ENCODE measurements around the gene DNAI2. TPM values are rescaled to one million over a fixed set of nuclear protein-coding genes. Genes with fewer than 3 reads are reported as not detected.

Gene DNAI2
- total and polyA plus RNA-seq, 9 of the 15 experiments (the other 6 are each of a cell fraction or from before 2014, with no cell fraction given) = not detected

- TF ChIP-seq FOXP4 (CRISPR knock-in tag; IDR thresholded peaks at IDR 0.05; ENCODE audit: borderline replicate concordance) = no peak
- no peak for TF ChIP-seq ZKSCAN1 (IDR thresholded peaks at IDR 0.05; ENCODE audit: low read depth, low read length)
- TF ChIP-seq ZNF644 (tag; IDR thresholded peaks at IDR 0.05; ENCODE audit: low read depth) = no peak
- TF ChIP-seq HOXB6 (CRISPR knock-in tag; IDR thresholded peaks at IDR 0.05; ENCODE audit: borderline replicate concordance) = no peak
- no peak for TF ChIP-seq KLF6 (CRISPR knock-in tag; IDR thresholded peaks at IDR 0.05; ENCODE audit: borderline replicate concordance)
- TF ChIP-seq HDAC8 (tag; IDR thresholded peaks at IDR 0.05) = no peak
- TF ChIP-seq MYNN (IDR thresholded peaks at IDR 0.05) = no peak
- TF ChIP-seq MYNN (CRISPR knock-in tag; IDR thresholded peaks at IDR 0.05) = no peak
- TF ChIP-seq GMEB1 (CRISPR knock-in tag; IDR thresholded peaks at IDR 0.05) = no peak
- TF ChIP-seq TSC22D4 (tag; IDR thresholded peaks at IDR 0.05) = no peak
- no peak for TF ChIP-seq TGIF2 (CRISPR knock-in tag; IDR thresholded peaks at IDR 0.05)
- no peak for TF ChIP-seq ZNF146 (CRISPR knock-in tag; IDR thresholded peaks at IDR 0.05; ENCODE audit: unreplicated experiment)
- no peak for TF ChIP-seq CAMTA2 (CRISPR knock-in tag; conservative IDR thresholded peaks at IDR 0.05)
- TF ChIP-seq MXD1 (CRISPR knock-in tag; IDR thresholded peaks at IDR 0.05; ENCODE audit: borderline replicate concordance, poor library complexity, severe bottlenecking) = no peak
- no peak for TF ChIP-seq KLF13 (tag; IDR thresholded peaks at IDR 0.05; ENCODE audit: borderline replicate concordance, low read depth)
- peak; percentile 81 for TF ChIP-seq L3MBTL2 (IDR thresholded peaks at IDR 0.05)
- no peak for TF ChIP-seq GTF2A2 (tag; IDR thresholded peaks at IDR 0.05)
- TF ChIP-seq E2F6 (IDR thresholded peaks at IDR 0.05; ENCODE audit: borderline replicate concordance in 1 of 2, extremely low read depth in 1 of 2, insufficient read depth in 1 of 2, insufficient read length in 1 of 2, low read depth in 1 of 2, low read length in 1 of 2, poor library complexity in 1 of 2, severe bottlenecking in 1 of 2) = peak; percentile 48 to 91
- TF ChIP-seq FOXJ3 (CRISPR knock-in tag; IDR thresholded peaks at IDR 0.05) = no peak
- no peak for TF ChIP-seq LEF1 (IDR thresholded peaks at IDR 0.05)
- no peak for TF ChIP-seq ATF4 (CRISPR knock-in tag; IDR thresholded peaks at IDR 0.05)
- peak; percentile 35 for TF ChIP-seq EGR1 (conservative IDR thresholded peaks at IDR 0.05)
- TF ChIP-seq FOSL1 (tag; conservative IDR thresholded peaks at IDR 0.05) = no peak
- TF ChIP-seq HMG20B (CRISPR knock-in tag; IDR thresholded peaks at IDR 0.05) = no peak
These were observed 77.6 kb downstream of the DNAI2 start (continued) for GRCh38 chr17:74351552-74352210.

Data from K562 (cell line).